Measurements from ENCODE around the gene CALHM2.
"Not testable (repeated sequence)": the region's sequence is repeated elsewhere in the genome, so short reads cannot be mapped to it uniquely, and the experiment has no call there.

The CALHM2 gene

DNA sequence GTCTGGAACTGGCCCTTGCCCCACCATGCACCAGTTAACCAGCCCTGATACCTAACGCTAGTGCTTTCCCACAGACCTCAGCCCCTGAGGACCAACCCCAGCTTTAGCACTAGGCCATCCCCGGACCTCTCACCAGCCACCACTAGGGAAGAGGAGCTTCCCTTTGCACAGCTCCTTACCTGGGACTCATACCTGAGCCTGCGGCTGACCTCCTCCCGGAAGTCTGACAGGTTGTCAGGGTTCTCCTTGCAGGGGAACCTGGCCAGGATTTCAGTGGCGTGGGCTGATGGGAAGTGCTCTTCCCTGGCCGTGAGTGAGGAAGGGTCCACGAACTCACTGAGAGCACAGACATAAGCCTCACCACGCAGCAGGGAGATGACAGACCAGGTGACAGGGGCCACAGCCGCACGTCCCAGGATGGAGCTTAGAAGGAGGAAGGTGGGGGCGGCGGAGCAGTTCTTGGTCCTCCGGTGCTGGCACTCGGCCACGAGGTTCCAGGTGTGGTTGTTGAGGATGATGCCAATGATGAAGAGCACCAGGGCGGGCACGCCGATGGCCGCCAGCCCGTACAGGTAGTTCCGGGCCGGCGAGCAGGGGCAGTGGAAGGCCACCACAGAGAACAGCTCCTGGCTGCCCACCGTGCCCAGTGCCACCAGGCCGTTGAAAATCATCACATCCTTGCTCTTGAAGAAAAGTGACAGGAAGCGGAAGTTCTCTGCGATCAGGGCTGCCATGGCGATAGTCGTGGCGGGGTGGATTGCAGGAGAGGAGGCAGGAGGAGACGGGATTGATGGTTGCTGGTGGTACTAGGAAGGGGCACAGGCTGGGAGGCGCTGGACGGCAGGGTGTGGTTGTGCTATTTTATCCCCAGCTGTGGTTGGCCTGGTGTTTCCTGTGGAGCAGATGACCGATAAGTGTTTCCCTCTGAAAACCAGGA is 2.7 kb downstream of the CALHM2 start:
- FAIRE-seq, result no peak

DNA sequence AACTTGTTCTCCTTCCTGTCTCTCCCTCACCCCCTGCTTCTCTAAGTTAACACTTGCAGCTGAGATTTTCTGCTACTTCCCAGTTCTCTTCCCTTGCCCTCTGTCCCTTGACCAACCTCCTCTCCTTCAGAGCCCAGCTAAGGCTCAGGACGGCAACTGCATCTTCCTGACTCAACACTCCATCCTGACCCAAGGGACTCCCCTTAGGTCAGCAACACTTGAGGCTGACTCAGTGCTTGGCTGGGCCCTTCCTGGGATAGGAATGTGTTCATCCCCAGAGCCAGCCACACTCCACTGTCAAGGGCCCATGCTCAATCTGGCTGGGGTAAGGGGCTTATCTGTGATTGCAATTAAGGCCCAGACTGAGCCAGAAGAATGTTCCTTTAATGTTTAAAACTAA is 3.4 kb downstream of the CALHM2 start:
- FAIRE-seq, result no peak

DNA sequence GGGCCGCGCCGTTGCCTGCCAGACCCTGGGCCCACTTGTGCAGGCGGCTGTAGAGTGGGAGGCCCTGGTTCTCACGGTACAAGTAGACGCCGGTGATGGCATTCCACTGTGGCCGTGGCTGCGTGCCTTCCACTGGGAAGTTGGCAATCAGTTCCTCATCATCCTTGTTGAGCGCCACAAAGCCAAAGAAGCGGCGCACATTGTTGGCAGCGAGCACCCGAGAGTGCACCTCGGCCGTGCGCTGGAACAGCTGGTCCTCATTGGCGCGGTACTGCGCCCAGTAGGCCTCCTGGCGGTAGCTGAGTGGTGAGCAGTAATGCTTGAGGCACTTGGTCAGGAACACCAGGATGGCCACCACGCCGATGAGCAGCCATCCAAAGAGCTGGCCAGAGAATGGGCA is 5.0 kb downstream of the CALHM2 start:
- no peak for FAIRE-seq

DNA sequence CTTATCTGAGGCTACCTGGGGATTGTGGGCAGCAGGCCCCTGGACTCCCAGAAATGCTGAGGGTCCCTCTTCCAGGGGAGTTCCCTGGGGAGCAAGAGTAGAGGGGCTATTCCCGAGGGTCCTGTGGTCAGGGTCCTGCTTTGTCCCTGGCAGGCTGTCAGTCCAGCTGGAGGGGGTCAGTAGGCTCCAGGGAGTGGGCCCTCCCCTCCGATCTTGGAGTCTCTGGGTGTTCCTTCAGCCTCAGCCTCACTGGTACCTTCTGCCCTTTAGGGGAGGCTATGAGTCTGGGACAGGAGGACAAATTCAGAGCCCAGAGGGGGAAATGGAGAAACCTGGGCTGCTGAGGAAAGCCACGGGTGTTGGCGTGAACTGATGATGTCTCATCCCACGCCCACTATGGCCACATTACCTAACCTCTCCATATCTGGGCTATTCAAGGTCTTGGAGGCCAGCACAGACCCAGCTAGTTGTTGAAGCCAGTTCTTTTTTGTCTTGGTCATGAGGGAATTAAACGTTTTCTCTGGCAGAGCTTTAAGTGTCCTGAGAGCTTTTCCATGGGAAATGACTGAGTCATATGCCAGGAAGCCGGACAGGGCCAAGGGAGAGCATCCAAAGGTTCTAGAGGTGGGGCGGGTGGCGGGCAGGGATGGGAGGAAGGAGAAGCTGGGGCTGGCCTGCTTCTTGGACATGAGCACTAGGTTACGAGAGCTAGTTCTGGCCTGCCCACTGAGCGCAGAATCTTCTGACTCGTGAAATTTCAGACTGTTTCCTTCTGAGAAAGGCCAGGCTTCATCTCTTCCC is 6.2 kb downstream of the CALHM2 start:
- no peak for FAIRE-seq

DNA sequence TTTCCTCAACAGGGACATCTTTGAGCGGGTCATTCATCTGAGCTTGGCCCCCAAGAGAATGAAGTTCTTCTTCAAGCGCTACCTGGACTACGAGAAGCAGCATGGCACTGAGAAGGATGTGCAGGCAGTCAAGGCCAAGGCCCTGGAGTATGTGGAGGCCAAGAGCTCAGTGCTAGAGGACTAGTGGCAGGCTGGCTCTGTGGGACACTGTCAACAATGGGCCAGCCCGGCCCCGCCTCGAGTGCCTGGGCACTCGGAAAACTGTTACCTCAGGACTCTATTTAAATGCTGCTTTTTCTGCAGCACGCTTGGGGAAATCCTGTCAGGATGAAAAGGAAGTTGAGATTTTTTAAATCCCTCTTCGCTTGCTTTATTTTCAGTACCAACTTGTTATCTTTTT is 6.8 kb downstream of the CALHM2 start:
- no peak for FAIRE-seq

DNA sequence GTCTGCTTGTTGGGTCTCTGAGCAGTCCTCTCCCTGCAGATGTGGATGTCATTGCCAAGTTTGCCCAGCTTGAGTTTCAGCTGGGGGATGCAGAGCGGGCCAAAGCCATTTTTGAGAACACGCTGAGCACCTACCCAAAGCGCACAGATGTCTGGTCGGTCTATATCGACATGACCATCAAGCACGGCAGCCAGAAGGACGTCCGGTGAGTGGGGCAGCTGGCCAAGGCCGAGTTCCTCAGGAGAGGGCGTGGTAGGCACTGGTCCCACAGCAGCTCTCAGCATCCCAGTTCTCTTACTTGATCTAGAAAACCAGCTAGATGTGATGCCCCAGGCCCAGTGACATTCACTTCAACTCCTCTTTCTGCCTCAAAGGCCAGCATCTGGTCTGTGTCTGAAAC is 7.7 kb downstream of the CALHM2 start:
- FAIRE-seq, result no peak

DNA sequence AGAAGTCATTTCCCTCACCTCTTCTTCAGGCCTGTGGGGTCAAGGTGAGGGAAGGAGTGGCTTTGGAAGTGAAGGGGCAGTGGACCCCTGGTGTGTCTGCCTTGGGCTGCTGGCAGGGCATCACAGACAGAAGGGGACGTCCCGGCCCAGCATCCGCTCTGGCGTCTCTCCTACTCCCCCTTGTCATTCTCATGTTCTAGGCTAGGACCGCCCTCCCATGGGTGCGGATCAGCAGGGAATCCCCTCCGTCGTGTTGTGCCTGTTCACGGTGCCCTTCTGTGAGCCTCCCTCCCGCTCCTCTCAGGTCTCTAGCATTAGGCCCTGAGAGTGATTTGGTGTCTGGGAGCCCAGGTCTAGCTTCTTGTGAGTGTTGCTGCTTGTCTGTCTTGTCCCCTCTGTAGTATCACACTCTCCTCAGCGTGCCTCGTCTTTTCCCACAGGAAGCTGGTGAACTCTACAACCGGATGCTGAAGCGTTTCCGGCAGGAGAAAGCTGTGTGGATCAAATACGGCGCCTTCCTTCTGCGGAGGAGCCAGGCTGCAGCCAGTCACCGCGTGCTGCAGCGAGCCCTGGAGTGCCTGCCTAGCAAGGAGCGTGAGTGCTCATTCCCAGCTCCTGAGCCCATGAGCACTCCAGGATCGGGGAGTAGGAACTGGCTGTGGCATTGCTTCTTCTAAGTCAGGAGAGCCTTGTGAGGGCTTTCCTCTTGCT is 8.5 kb downstream of the CALHM2 start:
- FAIRE-seq, result no peak

DNA sequence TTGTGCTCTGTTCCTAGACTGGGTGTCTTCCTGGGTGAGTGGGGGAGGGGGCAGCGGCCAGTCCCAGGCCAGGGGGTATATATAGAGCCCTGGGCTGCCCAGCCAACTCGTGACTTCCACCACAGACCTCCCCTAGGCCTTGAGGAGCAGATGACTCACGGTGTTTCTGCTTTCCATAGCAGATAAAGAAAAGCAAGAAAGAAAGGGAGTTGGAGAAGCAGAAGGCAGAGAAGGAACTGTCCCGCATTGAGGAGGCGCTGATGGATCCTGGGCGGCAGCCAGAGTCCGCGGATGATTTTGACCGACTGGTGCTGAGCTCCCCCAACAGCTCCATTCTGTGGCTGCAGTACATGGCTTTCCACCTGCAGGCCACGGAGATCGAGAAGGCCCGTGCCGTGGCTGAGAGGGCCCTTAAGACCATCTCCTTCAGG is 10.1 kb downstream of the CALHM2 start:
- no peak for FAIRE-seq

DNA sequence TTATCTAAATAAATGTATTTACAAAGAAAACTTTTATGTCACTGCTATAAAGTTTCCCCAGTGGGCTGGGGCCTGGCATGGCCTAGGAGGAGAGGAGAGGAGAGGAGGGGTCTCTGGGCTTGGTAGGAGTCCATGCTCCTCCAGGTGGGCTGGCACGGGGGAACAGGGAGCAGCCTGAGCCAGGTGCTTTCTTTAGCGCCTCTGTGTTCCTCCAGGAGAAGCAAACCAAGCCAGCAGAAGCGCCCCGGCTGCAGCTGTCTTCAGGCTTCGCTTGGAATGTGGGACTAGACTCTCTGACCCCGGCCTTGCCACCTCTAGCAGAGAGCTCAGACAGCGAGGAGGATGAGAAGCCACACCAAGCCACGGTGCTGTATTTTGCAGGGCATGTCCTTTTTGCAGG is 10.6 kb downstream of the CALHM2 start:
- no peak for FAIRE-seq

DNA sequence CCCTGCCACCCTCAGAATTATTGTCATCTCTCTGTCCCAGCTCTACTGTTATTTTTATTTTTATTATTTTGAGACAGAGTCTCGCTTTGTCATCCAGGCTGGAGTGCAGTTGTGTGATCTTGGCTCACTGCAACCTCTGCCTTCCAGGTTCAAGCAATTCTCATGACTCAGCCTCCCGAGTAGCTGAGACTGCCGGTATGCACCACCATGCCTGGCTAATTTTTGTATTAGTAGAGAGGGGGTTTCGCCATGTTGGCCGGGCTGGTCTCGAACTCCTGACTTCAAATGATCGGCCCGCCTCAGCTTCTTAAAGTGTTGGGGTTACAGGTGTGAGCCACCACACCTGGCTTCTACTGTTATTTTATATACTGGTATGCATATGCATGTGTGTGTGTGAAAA is 11.0 kb downstream of the CALHM2 start:
- no peak for FAIRE-seq

DNA sequence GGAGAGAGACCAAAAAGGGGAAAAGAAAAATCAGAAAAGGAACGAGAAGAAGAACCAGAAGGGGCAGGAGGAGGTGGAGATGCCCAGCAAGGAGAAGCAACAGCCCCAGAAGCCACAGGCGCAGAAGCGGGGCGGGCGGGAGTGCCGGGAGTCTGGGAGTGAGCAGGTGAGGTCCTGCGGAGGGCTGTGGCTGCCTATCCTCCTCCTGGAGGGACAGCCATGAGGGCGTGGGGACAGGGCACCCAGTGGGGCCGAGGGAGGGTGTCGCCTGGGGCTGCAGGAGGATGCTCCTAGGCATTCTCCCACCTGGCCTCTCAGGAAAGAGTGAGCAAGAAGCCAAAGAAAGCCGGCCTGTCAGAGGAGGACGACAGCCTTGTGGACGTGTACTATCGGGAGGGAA is 11.8 kb downstream of the CALHM2 start:
- no peak for FAIRE-seq

DNA sequence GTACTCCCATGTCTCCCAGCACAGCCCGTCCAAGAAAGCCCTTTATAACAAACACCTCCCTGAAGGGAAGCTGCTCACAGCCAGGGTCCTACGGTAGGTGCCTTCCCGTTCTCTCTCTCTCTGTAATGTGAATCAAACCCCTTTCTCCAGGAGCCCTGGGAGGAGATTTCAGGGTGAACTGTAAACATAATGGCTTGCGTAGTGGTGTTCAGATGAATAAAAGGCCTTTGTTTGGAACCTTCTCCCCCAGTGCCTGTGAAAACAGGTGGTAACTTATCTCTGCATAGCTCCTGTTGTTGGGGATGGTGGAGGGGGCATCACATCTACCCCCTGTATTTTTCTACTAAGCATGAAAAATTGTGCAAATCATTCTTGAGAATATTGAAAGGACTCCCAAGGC is 12.4 kb downstream of the CALHM2 start:
- no peak for FAIRE-seq

DNA sequence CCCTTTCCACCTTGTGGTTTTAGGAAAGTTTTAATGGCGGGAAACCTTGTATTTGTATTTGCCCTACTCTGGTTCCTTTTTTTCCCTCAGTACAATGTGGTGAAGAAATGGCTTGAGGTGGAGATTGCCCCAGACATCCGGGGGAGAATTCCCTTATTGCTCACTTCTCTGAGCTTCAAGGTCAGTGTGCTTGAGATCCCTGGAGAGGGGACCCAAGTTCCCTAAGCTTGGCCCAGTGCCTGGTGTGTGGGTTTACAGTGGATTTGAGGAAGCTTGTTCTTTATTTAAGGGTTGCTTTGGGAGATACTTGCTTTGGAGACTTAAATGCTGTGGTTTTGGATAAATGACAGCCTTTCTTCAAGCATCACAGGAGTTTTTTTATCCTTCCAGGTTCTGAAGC is 18.3 kb downstream of the CALHM2 start:
- FAIRE-seq, result no peak

DNA sequence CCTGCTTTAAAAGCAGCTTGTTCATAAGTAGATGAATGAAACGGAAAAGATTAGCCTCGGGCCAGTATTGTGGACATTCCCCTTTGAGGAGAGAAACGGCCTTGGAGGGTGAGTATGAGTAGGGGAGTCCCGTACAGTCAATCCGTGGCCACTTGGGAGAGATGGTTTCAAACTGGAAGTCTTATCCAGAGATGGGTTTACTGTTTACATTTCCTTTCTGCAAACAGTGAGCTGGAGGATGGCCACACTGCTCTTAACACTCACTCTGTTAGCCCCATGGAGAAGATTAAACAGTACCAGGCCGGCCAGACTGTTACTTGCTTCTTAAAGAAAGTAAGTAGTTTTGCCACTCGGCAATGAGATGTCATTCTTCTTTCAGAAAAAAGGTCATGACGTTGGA is 20.3 kb downstream of the CALHM2 start:
- no peak for FAIRE-seq

DNA sequence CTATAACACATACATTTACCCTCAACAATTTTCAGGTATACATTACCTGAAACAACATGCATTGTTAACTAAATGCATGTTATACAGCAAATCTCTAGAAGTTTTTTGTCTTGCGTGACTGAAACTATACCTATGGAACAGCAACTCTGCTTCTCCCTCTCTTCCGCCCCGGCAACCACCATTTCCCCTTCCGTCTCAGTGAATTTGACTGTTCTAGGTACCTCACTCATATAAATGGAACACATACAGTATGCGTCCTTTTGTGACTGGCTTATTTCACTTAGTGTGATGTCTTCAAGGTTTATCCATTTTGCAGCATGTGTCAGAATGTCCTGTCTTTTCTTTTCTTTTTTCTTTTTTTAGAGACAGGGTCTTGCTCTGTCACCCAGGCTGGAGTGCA is 22.5 kb downstream of the CALHM2 start:
- FAIRE-seq, result no peak

DNA sequence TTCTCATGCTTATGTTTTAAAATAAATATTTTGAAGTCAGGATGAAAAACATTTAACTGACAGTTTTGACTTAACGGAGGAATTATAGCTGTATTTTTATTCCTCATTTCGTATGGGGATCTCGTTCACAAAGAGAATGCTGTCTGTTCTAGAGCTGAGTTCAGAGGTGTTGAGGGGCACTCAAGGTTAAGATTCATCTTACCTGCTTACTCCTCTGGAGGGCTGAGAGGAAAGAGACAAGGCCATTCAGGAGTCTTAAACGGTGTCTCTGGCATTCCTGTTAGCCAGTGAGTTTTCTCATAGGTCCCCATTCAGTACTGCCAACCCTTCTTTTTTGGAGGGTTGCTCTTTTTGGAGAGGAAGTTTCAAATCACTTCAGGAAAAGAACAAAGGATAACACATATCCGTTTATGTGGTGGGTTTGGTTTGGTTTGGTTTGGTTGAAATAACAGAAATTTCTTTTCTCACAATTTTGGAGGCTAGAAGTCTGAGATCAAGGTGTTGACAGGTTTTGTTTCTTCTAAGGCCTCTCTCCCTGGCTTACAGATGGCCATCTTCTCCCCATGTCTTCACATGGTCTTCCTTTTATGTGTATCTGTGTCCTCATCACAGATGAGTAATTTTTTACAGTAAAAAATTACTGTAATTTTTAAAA is 23.1 kb downstream of the CALHM2 start:
- FAIRE-seq, result no peak

DNA sequence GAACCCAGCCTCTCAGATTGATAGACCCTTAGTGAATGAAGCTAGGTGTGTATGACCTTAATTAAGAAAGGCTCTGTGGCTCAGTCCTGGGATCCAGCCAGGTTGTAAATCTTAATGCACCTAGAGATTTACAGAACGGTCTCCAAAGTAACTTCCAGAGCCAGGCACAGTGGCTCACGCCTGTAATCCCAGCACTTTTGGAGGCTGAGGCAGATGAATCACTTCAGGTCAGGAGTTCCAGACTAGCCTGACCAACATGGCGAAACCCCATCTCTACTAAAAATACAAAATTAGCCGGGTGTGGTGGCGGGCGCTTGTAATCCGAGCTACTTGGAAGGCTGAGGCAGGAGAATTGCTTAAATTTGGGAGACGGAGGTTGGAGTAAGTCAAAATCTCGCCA is 24.3 kb downstream of the CALHM2 start:
- no peak for FAIRE-seq

DNA sequence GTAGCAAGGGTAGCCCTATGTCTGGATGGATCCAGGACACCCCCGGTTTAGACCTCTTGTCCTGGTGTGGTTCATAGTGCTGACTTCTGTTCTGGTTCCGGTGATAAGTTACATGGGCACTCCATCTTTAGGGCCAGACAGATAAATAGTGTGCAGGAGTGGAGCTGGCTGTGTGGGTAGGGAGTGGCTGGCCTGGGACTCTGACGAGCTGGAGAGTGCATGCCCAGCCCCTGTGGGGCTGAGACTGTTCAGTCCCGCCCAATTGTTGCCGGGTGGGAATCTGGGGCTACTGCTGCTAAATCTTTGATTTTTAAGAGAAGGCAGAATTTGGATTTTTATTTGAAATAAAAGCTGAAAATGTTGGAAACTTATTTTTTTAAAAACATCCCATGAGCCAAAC is 28.4 kb downstream of the CALHM2 start:
- no peak for FAIRE-seq

DNA sequence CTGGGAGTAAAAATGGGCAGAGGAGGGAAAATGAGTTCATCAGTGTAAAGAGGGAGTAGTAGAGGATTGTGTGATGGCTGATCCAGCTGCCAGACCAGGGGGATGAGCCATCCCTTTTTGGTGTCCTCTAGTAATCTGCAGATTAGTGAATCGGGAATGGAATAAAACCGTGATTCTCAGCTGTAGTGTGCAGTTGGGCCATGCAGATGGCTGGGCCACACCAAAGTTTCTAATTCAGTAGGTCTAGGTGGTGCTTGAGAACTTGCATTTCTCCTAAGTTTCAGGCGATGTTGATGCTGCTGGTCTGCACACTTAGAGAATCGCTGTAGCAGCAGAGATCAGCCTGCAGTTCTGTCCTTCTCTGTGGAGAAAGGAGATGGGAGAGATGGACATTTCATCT is 33.1 kb downstream of the CALHM2 start:
- no peak for FAIRE-seq

DNA sequence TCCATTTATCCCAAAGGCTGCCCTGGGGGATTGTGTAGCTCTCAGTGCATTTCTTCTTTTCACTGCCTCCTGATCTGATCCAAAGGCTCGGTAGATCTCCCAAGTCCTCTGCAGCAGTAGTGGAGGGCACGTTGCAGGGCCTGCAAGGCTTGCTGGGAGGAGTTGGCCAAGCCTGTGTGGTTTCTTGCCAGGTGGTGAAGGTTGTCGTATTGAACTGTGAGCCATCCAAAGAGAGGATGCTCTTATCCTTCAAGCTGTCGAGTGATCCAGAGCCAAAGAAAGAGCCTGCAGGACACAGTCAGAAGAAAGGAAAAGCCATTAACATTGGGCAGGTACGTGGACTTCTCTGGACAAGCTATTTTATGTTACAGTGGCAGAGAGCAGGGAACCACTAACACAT is 34.6 kb downstream of the CALHM2 start:
- FAIRE-seq, result no peak

DNA sequence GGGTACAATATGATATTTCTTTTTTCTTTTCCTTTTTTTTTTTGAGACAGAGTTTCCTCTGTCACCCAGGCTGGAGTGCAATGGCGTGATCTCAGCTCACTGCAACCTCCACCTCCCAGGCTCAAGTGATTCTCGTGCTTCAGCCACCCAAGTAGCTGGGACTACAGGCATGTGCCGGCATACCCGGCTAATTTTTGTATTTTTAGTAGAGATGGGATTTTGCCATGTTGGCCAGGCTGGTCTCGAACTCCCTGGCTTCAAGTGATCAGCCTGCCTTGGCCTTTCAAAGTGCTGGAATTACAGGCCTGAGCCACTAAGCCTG is 35.1 kb downstream of the CALHM2 start:
- not testable (repeated sequence) for FAIRE-seq

DNA sequence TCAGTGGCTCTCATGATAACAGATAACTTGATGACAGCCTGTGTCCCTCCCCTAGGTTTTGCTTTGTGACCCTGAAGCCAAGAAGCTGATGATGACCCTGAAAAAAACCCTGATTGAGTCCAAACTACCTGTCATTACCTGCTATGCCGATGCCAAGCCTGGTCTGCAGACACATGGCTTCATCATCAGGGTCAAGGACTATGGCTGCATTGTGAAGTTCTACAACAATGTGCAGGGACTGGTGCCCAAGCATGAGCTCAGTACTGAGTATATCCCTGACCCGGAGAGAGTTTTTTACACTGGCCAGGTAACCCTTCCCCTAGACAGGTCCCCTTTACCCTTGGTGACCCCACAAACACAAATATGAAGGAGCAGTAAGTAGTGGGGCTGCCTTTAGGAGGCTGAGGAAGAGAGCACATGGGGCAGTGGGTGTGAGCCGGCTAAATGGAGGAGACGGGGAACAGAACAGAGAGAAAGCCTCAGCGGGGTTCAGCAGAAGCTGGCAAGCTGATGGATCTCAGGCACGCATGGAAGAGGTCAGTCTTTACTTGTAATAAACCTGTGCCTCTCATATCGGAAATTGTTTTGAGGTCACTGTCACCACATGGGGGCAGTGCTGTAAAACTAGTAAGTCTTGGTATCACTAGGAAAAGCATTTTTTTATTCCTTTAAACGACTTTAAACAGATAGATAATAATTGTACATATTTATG is 35.6 kb downstream of the CALHM2 start:
- peak; percentile 82 for FAIRE-seq

DNA sequence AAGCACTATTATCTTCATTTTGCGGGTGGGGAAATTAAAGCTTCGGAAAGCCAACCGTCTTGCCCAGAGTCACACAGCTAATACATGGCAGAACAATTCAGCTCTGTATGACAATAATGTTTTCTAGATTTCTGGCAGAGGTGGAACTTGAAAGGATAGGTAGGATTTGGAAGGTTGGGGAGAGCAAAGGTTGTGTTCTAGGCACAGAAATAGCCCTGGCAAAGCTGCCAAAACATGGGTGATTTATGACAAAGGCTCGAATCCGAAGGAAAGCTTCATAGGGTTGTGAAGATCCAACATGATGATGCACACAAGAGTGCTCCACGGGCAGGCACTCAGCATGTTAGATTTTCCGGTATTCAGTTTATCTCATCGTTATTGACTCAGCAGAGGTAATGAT is 36.6 kb downstream of the CALHM2 start:
- no peak for FAIRE-seq

Measured in A204.1 (cell line).